Mesothelial cell of epicardium (in vitro differentiated cells): ENCODE measurements around the gene ZNF496. TPM values are rescaled to one million over a fixed set of nuclear protein-coding genes. Genes with fewer than 3 reads are reported as not detected.

Experiments used
- DNase-seq, 2 experiments: peaks; one replicate each; pipeline ENCODE4 v3.0.0; 2021; ENCODE audit warnings: low spot score in 2 of 2; ENCODE audit not compliant: unreplicated experiment in 2 of 2
- H3K27ac Mint-ChIP-seq: 2 replicates; pipeline ENCODE4 v1.8.0; 2021; ENCODE audit warnings: mixed read lengths
- H3K27me3 Mint-ChIP-seq: 2 replicates; pipeline ENCODE4 v1.8.0; 2021; ENCODE audit warnings: low read depth, mixed read lengths
- H3K36me3 Mint-ChIP-seq: 2 replicates; pipeline ENCODE4 v1.8.0; 2021; ENCODE audit warnings: mixed read lengths
- H3K4me1 Mint-ChIP-seq: 2 replicates; pipeline ENCODE4 v1.8.0; 2021; ENCODE audit warnings: mixed read lengths
- H3K4me3 Mint-ChIP-seq: 2 replicates; pipeline ENCODE4 v1.8.0; 2021; ENCODE audit warnings: mild to moderate bottlenecking, moderate library complexity, mixed read lengths
- H3K9me3 Mint-ChIP-seq: 2 replicates; pipeline ENCODE4 v1.8.0; 2021; ENCODE audit warnings: mixed read lengths
- total RNA-seq: library from RNA; stranded (reverse); gene quantifications from 3 replicates; pipeline ENCODE4 v1.2.1, GENCODE V29; 2021
- TF ChIP-seq, protein P1 (sequence below): fragments of 200-600 bp; sonication (generic); IDR thresholded peaks from one replicate; pipeline ENCODE4 v1.5.0; 2021; ENCODE audit warnings: antibody characterized with exemption; ENCODE audit not compliant: unreplicated experiment

The ZNF496 gene
- total RNA-seq, 1 donor from 2014 or later, result 69.0 TPM

DNA sequence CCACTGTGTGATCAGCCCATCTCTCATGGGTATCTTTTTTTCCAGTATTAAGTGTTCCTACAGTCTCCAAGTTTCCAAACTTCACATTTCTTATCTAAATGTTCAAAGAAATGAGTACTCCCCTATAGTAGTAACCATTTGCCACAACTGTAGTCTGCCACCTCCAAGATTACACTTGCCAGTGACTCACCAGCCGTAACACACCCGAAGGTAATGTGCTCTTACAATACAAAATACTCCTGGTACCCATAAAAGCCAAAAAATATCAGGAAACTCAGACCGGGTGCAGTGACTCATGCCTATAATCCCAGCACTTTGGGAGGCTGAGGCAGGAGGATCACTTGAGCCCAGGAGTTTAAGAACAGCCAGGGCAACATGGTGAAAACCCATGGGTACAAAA lies 20.5 kb upstream of the ZNF496 start:
- peaks cover 2% of the 10 kb centered on the region for H3K36me3 Mint-ChIP-seq
- TF ChIP-seq, protein P1, sequence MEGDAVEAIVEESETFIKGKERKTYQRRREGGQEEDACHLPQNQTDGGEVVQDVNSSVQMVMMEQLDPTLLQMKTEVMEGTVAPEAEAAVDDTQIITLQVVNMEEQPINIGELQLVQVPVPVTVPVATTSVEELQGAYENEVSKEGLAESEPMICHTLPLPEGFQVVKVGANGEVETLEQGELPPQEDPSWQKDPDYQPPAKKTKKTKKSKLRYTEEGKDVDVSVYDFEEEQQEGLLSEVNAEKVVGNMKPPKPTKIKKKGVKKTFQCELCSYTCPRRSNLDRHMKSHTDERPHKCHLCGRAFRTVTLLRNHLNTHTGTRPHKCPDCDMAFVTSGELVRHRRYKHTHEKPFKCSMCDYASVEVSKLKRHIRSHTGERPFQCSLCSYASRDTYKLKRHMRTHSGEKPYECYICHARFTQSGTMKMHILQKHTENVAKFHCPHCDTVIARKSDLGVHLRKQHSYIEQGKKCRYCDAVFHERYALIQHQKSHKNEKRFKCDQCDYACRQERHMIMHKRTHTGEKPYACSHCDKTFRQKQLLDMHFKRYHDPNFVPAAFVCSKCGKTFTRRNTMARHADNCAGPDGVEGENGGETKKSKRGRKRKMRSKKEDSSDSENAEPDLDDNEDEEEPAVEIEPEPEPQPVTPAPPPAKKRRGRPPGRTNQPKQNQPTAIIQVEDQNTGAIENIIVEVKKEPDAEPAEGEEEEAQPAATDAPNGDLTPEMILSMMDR, result no peak
- no peaks in the 10 kb centered on the region for H3K27me3 Mint-ChIP-seq
- no peak for DNase-seq
- no peak overlapping the region for H3K27ac Mint-ChIP-seq
- H3K9me3 Mint-ChIP-seq, result peaks cover 3% of the 10 kb centered on the region
- H3K4me3 Mint-ChIP-seq, result no peak overlapping the region
- peaks cover 17% of the 10 kb centered on the region for H3K4me1 Mint-ChIP-seq

DNA sequence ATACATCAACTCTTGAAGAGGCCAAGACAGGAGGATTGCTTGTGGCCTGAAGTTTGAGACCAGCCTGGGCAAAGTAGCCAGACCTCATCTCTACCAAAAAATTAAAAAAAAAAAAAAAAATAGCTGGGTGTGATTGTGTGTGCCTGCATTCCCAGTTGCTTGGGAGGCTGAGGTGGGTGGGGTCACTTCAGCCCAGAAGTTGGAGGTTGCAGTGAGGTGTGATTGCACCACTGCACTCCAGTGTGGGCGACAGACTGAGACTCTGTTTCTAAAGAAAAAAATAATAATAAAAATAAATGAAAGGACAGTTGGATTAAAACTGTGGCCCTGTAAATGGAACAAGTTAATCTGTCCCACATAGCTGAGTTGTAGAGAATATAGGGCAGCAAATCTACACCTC lies 18.9 kb upstream of the ZNF496 start:
- no peaks in the 10 kb centered on the region for H3K27me3 Mint-ChIP-seq
- H3K36me3 Mint-ChIP-seq, result peaks cover 2% of the 10 kb centered on the region
- H3K27ac Mint-ChIP-seq, result no peak overlapping the region
- no peak for DNase-seq
- TF ChIP-seq, protein P1, result no peak
- H3K9me3 Mint-ChIP-seq, result peaks cover 3% of the 10 kb centered on the region
- peaks cover 4% of the 10 kb centered on the region for H3K4me1 Mint-ChIP-seq
- no peak overlapping the region for H3K4me3 Mint-ChIP-seq

DNA sequence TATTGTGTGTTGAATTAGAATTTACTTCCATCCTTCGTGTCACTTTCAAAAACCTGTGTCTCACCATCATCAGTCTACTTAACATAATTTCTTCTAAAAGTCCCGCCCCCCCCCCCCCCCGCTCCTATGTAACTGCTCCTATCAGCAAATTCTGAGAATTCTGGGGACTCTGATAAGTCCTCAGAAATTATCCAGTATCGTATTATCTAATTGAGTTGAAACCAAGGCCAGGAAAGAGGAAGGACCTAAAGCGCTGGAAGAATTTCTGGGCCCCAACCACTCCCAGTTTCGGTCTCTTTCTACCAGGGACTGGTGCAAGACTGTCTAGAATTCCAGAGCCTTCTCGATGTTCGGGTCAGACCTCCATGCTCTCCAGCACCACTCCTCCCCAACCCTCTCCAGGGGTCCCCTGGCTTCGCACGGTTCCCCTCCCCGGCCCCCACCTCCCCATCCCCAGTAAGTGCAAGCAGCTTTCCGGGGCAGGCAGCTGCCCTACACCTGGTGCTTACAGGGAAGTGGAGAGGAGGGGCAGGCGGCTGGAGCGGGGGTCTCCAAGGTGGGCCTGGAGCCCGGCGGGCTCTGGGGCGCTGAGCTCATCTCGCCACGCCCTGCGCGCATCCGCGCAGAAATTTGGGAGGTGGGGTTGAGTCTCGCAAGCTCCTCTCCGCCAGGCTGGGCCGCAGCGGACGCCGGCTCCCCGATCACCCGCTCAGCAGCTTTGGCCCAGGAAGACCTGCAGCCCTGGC lies 16.0 kb upstream of the ZNF496 start:
- Mint-ChIP-seq H3K27ac (no peak overlapping the region), H3K4me3 (no peak overlapping the region), H3K4me1 (no peaks in the 10 kb centered on the region), H3K27me3 (no peaks in the 10 kb centered on the region), H3K36me3 (peaks cover 2% of the 10 kb centered on the region), H3K9me3 (peaks cover 3% of the 10 kb centered on the region)
- DNase-seq, result no peak
- TF ChIP-seq, protein P1, result no peak

DNA sequence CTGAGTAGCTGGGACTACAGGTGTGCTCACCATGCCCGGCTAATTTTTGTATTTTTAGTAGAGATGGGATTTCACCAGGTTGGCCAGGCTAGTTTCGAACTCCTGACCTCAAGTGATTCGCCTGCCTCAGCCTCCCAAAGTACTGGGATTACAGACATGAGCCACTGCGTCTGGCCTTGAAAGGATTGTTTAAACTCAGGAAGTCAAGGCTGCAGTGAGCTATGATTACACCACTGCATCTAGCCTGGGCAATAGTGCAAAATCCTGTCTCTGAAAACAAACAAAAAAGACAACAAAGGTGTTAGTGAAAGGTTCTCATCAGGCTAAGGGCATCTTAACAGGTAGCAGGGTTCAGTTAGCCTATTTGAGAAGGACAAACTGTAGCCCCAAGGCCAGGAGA lies 14.2 kb upstream of the ZNF496 start:
- no peaks in the 10 kb centered on the region for H3K27me3 Mint-ChIP-seq
- H3K4me3 Mint-ChIP-seq, result no peak overlapping the region
- no peak overlapping the region for H3K27ac Mint-ChIP-seq
- DNase-seq, result no peak
- H3K9me3 Mint-ChIP-seq, result peaks cover 3% of the 10 kb centered on the region
- peaks cover 4% of the 10 kb centered on the region for H3K36me3 Mint-ChIP-seq
- TF ChIP-seq, protein P1, result no peak
- H3K4me1 Mint-ChIP-seq, result no peaks in the 10 kb centered on the region

DNA sequence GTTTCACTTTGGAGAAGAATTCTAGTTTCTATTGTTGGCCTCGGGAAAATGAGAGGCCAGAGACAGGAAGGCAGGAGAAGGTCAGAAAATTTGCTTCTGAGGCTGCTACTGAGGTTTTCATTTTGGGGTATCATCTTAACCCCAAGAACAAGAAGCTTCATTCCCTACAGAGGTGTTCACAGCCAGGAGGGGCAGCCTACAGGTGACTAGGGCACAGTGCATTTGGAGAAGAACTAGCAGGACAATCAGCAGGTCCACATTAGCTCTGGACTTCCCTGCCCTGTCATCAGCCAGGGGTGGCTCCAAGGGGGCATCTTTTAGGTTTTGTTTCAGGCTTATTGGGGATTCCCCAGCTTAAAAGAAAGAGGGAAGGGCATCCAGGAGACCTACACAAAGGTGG lies 12.1 kb upstream of the ZNF496 start:
- H3K9me3 Mint-ChIP-seq, result no peaks in the 10 kb centered on the region
- H3K4me3 Mint-ChIP-seq, result no peak overlapping the region
- TF ChIP-seq, protein P1, result no peak
- H3K4me1 Mint-ChIP-seq, result peaks cover 1% of the 10 kb centered on the region
- no peak for DNase-seq
- peaks cover 9% of the 10 kb centered on the region for H3K36me3 Mint-ChIP-seq
- H3K27me3 Mint-ChIP-seq, result no peaks in the 10 kb centered on the region
- no peak overlapping the region for H3K27ac Mint-ChIP-seq
